SW480 (cell line): ENCODE results near the gene ADAM23.

ENCODE experiments used
- DNase-seq: peaks from one replicate; pipeline ENCODE4 v3.0.0-alpha.2; 2016; ENCODE audit warnings: low spot score

Gene ADAM23

GRCh38 chr2:206642075-206643025 lies 199.0 kb downstream of the ADAM23 start, which contains the start of gene FAM237A:
TSS of gene FAM237A (plus strand) at chr2:206642487. CDS start at chr2:206644237, 1,750 bp downstream.
- no peak for DNase-seq

GRCh38 chr2:206647985-206648384 lies 204.7 kb downstream of the ADAM23 start:
- peak; percentile 14 for DNase-seq

DNA sequence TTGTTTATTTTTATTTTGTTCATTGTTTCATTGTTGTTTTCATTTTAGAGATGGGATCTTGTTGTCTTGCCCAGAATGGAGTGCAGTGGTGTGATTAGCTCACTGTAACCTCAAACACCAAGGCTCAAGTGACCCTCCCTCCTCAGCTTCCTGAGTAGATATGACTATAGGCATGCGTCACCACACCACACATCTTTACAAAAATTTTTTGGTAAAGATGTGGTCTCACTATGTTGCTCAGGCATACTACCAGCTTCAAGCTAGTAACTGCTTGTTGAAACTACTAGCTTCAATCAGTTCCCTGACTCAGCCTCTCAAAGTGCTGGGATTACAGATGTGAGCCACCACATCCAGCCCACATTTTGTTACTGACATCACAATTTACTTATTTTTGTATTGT lies 213.8 kb downstream of the ADAM23 start:
- DNase-seq: no peak

DNA sequence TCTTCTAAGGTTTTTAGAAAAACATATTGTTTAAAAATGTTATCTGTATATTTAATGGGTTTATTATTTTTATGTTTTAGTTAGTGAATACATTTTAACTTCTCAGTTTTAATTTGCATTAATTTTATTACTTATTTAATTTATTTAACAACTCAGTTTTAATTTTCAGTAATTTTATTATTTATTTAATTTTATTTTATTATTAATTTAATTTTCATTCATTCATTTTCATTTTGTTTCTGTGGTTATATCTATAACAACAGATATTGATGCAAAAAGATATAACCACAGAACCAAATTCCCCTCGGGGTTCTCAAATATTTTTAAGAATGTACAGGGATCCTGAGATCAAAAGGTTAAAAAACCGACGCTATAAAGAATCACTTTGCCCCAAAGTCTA lies 221.9 kb downstream of the ADAM23 start:
- no peak for DNase-seq
